ENCODE results near the gene DDX46.
"Not testable (repeated sequence)": the region's sequence is repeated elsewhere in the genome, so short reads cannot be mapped to it uniquely, and the experiment has no call there.

The DDX46 gene

DNA sequence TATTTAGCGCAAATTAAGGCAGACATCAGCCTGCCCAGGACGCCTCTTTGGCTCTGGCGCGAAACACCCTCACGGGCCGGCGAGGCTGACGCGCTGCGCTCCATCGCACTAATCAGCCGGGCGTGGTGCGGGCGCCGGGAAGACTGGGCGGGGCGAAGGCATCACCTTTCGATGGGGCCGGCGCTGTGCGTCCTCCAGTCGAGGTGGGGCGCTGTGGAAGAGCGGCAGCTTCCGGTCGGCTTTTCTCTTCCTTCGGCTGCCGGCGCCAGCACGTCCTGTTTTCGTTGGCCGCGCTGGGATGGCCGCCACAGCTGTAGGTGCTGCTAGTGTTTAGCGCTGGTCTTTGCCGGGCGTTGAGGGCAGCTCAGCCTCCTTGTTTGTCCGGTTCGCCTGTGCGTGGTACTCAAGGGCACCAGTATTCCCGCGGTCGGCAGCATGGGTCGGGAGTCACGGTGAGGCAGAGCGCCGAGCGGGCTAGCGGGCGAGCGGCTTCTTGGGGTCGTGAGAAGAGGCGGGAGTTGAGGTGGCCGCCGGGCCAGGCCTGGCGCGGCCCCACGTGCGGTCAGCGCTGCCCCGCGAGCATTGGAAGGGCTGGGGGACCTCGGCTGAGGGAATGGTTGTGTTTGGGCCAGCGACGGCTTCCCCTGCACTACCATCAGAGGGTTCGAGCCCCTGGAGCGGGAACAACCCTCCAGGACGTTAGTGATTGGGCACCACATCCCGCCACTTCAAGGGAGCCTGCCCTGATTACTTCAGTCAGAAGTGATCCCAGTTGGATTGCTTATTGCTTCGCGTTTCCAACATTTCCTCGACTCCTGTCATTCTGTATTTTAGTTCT lies at the start of gene DDX46:
TSS of gene DDX46 (plus strand) at position 276 of the 838 bp plus-strand sequence. CDS start at position 436, 160 bp downstream.
- peak; percentile 88 for DNase-seq

- DNase-seq = no peak
Observed at GRCh38 chr5:134714120-134714519, 44.5 kb upstream of the DDX46 start.

DNA sequence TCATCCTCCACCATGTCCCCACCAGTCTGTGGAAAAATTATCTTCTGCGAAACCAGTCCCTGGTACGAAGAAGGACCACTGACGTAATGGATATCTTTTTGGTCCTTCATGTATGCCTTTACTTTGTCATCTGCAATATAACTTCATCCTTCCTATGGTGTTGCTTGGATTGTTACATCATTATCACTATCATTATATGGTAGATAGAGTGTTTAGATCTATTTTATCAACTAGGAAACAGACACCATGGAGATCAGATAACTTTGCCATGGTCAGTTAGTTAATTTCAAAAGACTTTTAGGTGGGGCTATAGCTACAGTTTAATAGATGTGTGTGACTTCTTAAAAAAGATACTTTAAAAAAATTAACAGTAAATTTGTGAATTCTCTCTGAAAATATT lies 44.0 kb upstream of the DDX46 start:
- no peak for DNase-seq

DNA sequence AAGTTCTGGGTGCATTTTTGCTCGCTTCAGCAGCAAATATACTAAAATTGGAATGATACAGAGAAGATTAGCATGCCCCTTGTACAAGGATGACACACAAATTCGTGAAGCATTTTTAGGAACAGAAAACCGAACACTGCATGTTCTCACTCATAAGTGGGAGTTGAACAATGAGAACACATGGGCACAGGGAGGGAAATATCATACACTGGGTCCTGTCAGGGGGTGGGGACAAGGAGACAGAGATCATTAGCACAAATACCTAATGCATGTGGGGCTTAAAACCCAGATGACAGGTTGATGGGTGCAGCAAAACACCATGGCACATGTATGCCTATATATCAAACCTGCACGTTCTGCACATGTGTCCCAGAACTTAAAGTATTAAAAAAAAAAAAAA lies 43.1 kb upstream of the DDX46 start:
- not testable (repeated sequence) for DNase-seq

DNA sequence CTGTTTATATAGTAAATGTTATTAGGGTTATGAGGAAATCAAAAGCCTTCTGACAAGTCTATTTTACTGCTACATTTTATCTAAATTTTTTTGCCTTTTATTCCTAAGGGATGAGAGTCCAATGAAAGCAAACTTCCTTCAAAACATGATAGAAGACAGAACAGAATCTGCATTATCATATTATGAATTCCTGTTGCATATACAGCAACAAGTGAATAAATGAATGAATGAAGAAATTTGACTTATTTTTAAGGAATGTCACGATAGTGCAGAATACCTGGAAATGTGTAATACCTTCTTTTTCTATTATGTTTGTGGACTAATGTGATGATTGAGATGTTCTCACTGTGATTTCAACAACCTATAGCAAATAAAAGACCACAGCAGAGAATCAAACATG lies 33.7 kb upstream of the DDX46 start:
- DNase-seq = no peak

GRCh38 chr5:134732819-134733218 lies 25.8 kb upstream of the DDX46 start:
- DNase-seq = no peak

GRCh38 chr5:134735243-134735642 lies 23.3 kb upstream of the DDX46 start:
- DNase-seq = no peak

DNA sequence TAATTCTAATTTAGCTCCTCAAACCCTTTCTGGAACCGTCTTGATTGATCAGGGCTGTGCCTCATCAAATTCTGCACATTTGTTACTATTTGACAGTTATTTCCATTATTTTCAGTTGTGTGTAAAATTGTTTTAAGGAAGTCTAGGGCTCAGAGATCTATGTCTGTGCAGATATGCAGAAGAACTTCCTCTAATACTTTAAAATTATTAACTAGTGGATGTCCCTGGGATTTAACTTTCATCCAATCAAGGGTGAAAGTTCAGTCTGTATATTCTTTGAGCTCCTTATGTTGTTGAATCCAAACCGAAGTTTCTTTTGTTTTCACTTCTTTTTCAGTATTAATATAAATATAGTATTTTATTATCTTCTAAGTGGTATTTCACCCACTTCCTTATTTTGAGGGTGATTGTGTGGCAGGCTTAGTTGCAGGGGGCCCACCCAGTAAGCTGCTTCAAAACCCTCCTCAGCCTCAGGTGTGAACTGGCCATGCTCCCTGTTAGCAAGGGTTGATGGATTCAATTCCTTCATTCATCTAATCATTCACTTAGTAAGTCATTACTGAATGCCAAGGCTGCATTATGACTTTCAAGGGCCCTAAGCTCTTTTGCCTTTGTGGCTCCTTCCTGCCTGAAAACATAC lies 22.3 kb upstream of the DDX46 start:
- no peak for DNase-seq

- peak; percentile 98 for DNase-seq
Observed at GRCh38 chr5:134738133-134738962, 20.2 kb upstream of the DDX46 start, which contains the start of gene CAMLG. TSS of gene CAMLG (plus strand) at chr5:134738548. CDS start at chr5:134738621, 73 bp downstream.

GRCh38 chr5:134738963-134739661 lies 19.5 kb upstream of the DDX46 start:
- no peak for DNase-seq

GRCh38 chr5:134741052-134741451 lies 17.5 kb upstream of the DDX46 start:
- no peak for DNase-seq

DNA sequence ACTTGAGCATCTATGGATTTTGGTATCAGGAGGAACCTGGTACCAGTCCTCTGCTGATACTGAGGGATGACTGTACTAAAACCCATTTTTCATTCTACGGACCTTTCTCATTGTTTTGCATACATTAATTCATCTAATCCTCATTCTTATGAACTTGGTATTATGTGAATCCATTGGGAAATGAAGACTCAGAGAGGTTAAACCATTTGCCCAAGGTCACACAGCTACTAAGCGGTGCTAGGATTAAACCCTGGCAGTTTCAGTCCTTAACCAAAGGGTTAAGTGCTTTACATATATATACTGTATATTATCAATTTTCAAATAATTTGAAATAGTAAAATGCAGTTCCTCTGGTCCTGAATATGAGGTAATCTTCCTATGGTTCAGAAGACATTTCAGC lies 16.4 kb upstream of the DDX46 start:
- no peak for DNase-seq

GRCh38 chr5:134749415-134749814 lies 9.2 kb upstream of the DDX46 start:
- no peak for DNase-seq

DNA sequence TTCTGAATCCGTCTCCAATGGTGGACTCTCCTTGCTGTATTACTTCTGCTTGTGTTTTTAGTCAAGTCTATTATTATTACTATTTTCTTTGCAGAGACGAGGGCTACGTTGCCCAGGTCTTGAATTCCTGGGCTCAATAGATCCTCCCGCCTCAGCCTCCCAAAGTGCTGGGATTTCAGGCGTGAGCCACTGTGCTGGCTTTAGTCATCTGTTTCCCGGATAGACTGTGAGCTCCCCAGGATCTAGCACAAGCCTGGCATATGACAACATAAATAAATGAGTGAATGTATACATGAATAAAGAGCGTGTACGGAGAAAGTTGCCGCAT lies 439 bp upstream of the DDX46 start:
- no peak for DNase-seq

DNA sequence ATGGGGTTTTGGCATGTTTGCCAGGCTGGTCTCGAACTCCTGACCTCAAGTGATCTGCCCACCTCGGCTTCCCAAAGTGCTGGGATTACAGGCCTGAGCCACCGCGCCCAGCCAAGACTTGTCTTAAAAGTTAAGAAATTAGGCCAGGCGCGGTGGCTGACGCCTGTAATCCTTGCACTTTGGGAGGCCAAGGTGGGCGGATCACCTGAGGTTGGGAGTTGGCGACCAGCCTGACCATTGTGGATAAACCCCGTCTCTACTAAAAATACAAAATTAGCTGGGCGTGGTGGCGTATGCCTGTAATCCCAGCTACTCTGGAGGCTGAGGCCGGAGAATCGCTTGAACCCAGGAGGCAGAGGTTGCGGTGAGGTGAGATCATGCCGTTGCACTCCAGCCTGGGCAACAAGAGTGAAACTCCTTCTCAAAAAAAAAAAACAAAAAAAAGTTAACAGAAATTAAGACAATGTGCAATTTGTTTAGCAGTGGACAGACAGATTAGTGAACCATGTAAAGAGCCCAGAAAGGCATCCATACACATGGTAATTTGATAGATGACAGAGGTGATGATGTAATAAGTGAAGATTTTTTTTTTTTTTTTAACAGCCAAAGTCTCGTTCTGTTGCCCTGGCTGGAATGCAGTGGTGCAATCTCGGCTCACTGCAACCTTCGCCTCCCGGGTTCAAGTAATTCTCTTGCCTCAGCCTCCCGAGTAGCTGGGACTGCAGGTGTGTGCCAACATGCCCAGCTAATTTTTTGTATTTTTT lies 9.1 kb downstream of the DDX46 start:
- DNase-seq = not testable (repeated sequence)

- DNase-seq = no peak
Observed at GRCh38 chr5:134769206-134769605, 10.6 kb downstream of the DDX46 start.

DNA sequence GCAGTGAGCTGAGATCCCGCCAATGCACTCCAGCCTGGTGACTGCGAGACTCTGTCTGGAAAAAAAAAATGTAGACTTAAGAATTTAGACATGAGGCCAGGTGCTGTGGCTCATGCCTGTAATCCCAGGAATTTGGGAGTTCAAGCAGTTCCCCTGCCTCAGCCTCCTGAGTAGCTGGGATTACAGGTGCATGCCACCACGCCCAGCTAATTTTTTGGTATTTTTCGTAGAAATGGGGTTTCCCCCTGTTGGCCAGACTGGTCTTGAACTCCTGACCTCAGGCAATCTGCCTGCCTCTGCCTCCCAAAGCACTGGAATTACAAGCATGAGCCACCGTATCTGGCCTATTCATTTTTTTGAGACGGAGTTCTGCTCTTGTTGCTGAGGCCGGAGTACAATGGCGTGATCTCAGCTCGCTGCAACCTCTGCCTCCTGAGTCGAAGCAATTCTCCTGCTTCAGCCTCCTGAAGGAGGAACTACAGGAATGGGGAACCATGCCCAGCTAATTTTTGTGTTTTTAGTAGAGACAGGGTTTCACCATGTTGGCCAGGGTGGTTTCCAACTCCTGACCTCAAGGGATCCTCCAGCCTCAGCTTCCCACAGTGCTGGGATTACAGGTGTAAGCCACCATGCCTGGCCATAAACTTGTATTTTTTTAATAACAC lies 14.0 kb downstream of the DDX46 start:
- no peak for DNase-seq

GRCh38 chr5:134777366-134777765 lies 18.8 kb downstream of the DDX46 start:
- DNase-seq = no peak

DNA sequence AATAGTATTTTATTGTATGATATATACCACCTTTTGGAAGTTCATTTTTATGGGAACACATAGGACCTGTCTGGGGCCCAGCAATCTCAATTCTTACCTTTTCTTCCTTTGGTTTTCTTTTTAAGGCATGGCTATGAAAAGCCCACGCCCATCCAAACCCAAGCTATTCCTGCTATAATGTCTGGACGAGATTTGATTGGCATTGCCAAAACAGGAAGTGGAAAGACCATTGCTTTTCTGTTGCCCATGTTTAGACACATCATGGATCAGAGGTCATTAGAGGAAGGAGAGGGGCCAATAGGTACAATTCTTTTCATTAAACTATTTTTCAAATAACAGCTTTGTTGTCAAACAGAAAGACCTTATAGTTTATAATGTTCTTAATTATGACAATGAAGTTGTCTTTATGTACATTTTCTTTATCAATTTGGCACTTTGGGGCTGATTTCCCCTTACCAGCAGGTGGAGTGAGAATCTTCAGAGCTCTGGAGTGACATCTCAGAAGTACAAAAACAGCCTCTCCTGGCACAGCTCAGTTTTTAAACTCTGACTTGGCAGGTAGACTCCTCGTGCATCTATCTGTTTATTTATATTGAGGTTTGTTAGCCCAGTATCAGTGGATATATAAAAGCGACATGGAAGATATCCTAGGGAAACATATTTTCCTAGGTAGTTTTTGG lies 25.8 kb downstream of the DDX46 start:
- DNase-seq = no peak

- no peak for DNase-seq
Observed at GRCh38 chr5:134784946-134785620, 26.5 kb downstream of the DDX46 start.

Measured in GDM1 (cell line).